Motor neuron (in vitro differentiated cells): ENCODE results near the gene ZWILCH. TPM values are rescaled to one million over a fixed set of nuclear protein-coding genes. Genes with fewer than 3 reads are reported as not detected.

Experiments used
- ATAC-seq, 8 experiments: fragments of 200-7000 bp; cut with Tn5 transposase; replicated peaks in 6 of 8; 2 replicates each; pipeline ENCODE4 v1.8.0; 2021; ENCODE audit warnings: mild to moderate bottlenecking in 8 of 8, moderate library complexity in 8 of 8
- H3K27ac ChIP-seq, 2 donors: fragments of 250-450 bp; sonication (Bioruptor Pico); 2 replicates each; pipeline ENCODE4 v1.9.0; 2021; ENCODE audit warnings: antibody characterized with exemption in 2 of 2, mild to moderate bottlenecking in 2 of 2, moderate library complexity in 1 of 2
- H3K4me1 ChIP-seq, 2 donors: fragments of 250-450 bp; sonication (Bioruptor Pico); replicated peaks in 1 of 2; 2 replicates each; pipeline ENCODE4 v1.6.1; 2021; ENCODE audit warnings: antibody characterized with exemption in 2 of 2, mild to moderate bottlenecking in 2 of 2, moderate library complexity in 1 of 2
- H3K4me3 ChIP-seq, 5 donors: fragments of 250-450 bp; sonication (Bioruptor Pico); 2 replicates each; pipeline ENCODE4 v1.9.0; 2021; ENCODE audit warnings: antibody characterized with exemption in 5 of 5, mild to moderate bottlenecking in 5 of 5, moderate library complexity in 4 of 5
- WGBS, 10 experiments: fragments of 450-650 bp; shearing (Covaris generic); methylation state at CpG; one replicate each; pipeline ENCODE4 v1.0.0; 2022; 5-methylcytosine and 5-hydroxymethylcytosine counted together
- in situ Hi-C, 9 experiments: fragments of 400-800 bp; cut with MboI; loops; one replicate each; pipeline ENCODE4 v1.15.0; 2021; ENCODE audit warnings: low sequenced_read_pairs in 9 of 9, low pct_unique_long_range_greater_than_20kb in 2 of 9; ENCODE audit not compliant: unreplicated experiment in 9 of 9
- total RNA-seq, 8 experiments: library from RNA; unstranded; fragments of 300-600 nt; gene quantifications; 2 replicates each; pipeline versions ENCODE4 v1.2.3 to v1.2.4, GENCODE V29; 2022

Gene ZWILCH
- total RNA-seq, 8 experiments from 2014 or later, result 9.0 to 24.5 (median 18.1) TPM

- Histone ChIP-seq H3K4me3 (no peak overlapping the region), H3K27ac (no peak overlapping the region), H3K4me1 (peaks cover 10 to 16% of the 10 kb centered on the region in 2 donors)
- peak in 2 of 8 experiments; percentile 8 to 10 for ATAC-seq
- in situ Hi-C loops, result no loop called here
- 40 to 100% (median 67%) methylated on average over 1 to 4 of the region's 9 CpGs; no CpG with 5 or more reads in 3 of the 10 experiments for WGBS, 10 experiments
These were observed 60.1 kb downstream of the ZWILCH start for GRCh38 chr15:66565141-66565641.

GRCh38 chr15:66565741-66566144, 60.6 kb downstream of the ZWILCH start, which contains the start of gene LCTL:
LCTL (minus strand) TSS chr15:66565998; CDS start chr15:66565365, 633 bp downstream.
- ATAC-seq, result peak in 6 of 8 experiments; percentile 31 to 88 (median 84)
- in situ Hi-C loops, result no loop called here
- Histone ChIP-seq H3K4me1 (peaks cover 10 to 16% of the 10 kb centered on the region in 2 donors), H3K27ac (no peak within 1 kb of the TSS), H3K4me3 (no peak within 1 kb of the TSS)
- WGBS, 10 experiments, result 0 to 52% methylated on average over 1 to 3 of the region's 14 CpGs; no CpG with 5 or more reads in 8 of the 10 experiments

GRCh38 chr15:66566963-66567531, 61.9 kb downstream of the ZWILCH start:
- in situ Hi-C loops, result no loop called here

DNA sequence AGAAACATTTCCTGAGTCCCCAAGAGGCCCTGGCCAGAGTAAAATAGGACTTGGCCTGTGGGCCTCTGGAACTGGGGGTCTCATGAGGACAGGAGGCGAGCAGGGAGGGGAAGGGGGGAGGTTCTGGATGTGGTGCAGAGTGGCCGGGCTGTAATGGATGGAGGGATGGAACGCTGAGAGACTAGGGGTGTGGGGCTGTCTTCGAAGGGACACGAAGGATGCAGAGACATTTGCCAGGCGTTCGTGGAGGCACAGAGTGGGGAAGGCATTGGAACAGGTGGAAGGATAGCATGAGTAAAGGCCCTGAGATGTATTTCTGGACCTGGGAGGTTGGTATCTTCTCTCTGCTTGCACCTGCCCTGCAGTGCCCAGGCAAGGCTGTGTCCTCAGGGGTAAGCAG, 62.8 kb downstream of the ZWILCH start:
- in situ Hi-C loops, result no loop called here
- 70 to 100% (median 93%) methylated on average over 1 to 4 of the region's 7 CpGs; no CpG with 5 or more reads in 5 of the 10 experiments for WGBS, 10 experiments
- ATAC-seq, result no peak
- Histone ChIP-seq H3K4me3 (no peak overlapping the region), H3K27ac (no peak overlapping the region), H3K4me1 (peaks cover 10 to 16% of the 10 kb centered on the region in 2 donors)

More at GRCh38 chr15:66566963-66567531, 61.9 kb downstream of the ZWILCH start:
- peaks cover 10 to 16% of the 10 kb centered on the region in 2 donors for H3K4me1 ChIP-seq
- WGBS, 10 experiments, result 18 to 100% (median 23%) methylated on average over 1 to 9 of the region's 15 CpGs; no CpG with 5 or more reads in 2 of the 10 experiments
- H3K27ac ChIP-seq, result no peak overlapping the region
- H3K4me3 ChIP-seq, result no peak overlapping the region
- peak; percentile 44 to 94 (median 56) for ATAC-seq

- 33 to 100% (median 77%) methylated on average over 1 to 7 of the region's 9 CpGs for WGBS, 10 experiments
- in situ Hi-C loops, result no loop called here
- no peak for ATAC-seq
These were observed 64.5 kb downstream of the ZWILCH start for GRCh38 chr15:66569461-66570137.

GRCh38 chr15:66570327-66570726, 65.2 kb downstream of the ZWILCH start:
- Histone ChIP-seq H3K4me1 (peaks cover 9 to 13% of the 10 kb centered on the region in 2 donors), H3K27ac (no peak overlapping the region), H3K4me3 (no peak overlapping the region)
- WGBS, 10 experiments, result 0% methylated on average over 1 of the region's 3 CpGs; no CpG with 5 or more reads in 9 of the 10 experiments
- no peak for ATAC-seq
- in situ Hi-C loops, result no loop called here

More at GRCh38 chr15:66569461-66570137, 64.5 kb downstream of the ZWILCH start:
- Histone ChIP-seq H3K4me1 (peaks cover 10 to 16% of the 10 kb centered on the region in 2 donors), H3K27ac (no peak overlapping the region), H3K4me3 (no peak overlapping the region)

DNA sequence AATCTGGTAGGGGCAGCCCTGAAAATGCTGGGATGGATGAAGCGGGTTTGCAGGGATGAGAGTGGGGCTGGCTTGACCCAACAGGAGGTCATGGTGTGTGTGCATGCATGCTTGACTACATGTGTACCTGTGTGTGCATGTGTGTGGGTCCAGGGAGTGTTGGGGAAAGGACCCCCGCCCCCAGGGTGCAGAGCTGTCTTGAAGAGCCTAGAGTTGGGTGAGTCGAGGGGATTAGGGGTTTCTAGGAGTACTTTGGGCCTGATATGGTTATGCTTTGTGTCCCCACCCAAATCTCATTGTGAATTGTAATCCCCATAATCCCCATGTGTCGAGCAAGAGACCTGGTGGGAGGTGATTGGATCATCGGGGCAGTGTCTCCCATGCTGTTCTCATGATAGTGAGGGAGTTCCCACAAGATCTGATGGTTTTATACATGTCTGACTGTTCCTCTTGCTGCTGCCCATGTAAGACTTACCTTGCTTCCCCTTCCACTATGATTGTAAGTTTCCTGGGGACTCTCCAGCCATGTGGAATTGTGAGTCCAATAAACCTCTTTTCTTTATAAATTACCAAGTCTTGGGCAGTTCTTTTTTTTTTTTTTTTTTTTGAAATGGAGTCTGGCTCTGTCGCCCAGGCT, 65.8 kb downstream of the ZWILCH start:
- WGBS, 10 experiments, result 80 to 100% (median 88%) methylated on average over 1 to 3 of the region's 6 CpGs; no CpG with 5 or more reads in 4 of the 10 experiments
- H3K4me1 ChIP-seq, result peaks cover 4 to 7% of the 10 kb centered on the region in 2 donors
- H3K4me3 ChIP-seq, result no peak overlapping the region
- in situ Hi-C loops, result no loop called here
- no peak overlapping the region for H3K27ac ChIP-seq
- ATAC-seq, result no peak

GRCh38 chr15:66572146-66572545, 67.0 kb downstream of the ZWILCH start:
- Histone ChIP-seq H3K4me1 (no peaks in the 10 kb centered on the region), H3K4me3 (no peak overlapping the region), H3K27ac (no peak overlapping the region)
- 89 to 100% methylated on average over 1 to 3 of the region's 4 CpGs; no CpG with 5 or more reads in 8 of the 10 experiments for WGBS, 10 experiments
- in situ Hi-C loops, result no loop called here
- no peak for ATAC-seq

GRCh38 chr15:66573348-66573718, 68.2 kb downstream of the ZWILCH start:
- WGBS, 10 experiments, result 50 to 100% (median 85%) methylated on average over 1 to 5 of the region's 7 CpGs; no CpG with 5 or more reads in 4 of the 10 experiments
- no peak overlapping the region for H3K4me3 ChIP-seq
- in situ Hi-C loops, result no loop called here
- ATAC-seq, result no peak
- H3K27ac ChIP-seq, result no peak overlapping the region
- no peaks in the 10 kb centered on the region for H3K4me1 ChIP-seq

GRCh38 chr15:66573719-66574595, 68.8 kb downstream of the ZWILCH start:
- H3K4me1 ChIP-seq, result no peaks in the 10 kb centered on the region
- H3K4me3 ChIP-seq, result no peak overlapping the region
- ATAC-seq, result peak in 3 of 8 experiments; percentile 83 to 93 (median 88)
- 0 to 100% (median 58%) methylated on average over 1 to 7 of the region's 10 CpGs for WGBS, 10 experiments
- no peak overlapping the region for H3K27ac ChIP-seq
- in situ Hi-C loops, result no loop called here

- no peaks in the 10 kb centered on the region for H3K4me1 ChIP-seq
- in situ Hi-C loops, result no loop called here
- WGBS, 10 experiments, result 0 to 100% (median 92%) methylated on average over 1 to 2 of the region's 2 CpGs; no CpG with 5 or more reads in 6 of the 10 experiments
- H3K27ac ChIP-seq, result no peak overlapping the region
- no peak overlapping the region for H3K4me3 ChIP-seq
- no peak for ATAC-seq
These were observed 69.4 kb downstream of the ZWILCH start for GRCh38 chr15:66574596-66574950.

GRCh38 chr15:66578286-66578875, 73.3 kb downstream of the ZWILCH start:
- Histone ChIP-seq H3K4me1 (no peaks in the 10 kb centered on the region), H3K4me3 (no peak overlapping the region), H3K27ac (no peak overlapping the region)
- 20 to 80% (median 59%) methylated on average over 1 to 8 of the region's 10 CpGs for WGBS, 10 experiments
- in situ Hi-C loops, result no loop called here
- peak in 1 of 8 experiments; percentile 55 for ATAC-seq
